Smooth muscle cell (in vitro differentiated cells): ENCODE measurements around the gene MTIF2. TPM values are rescaled to one million over a fixed set of nuclear protein-coding genes. Genes with fewer than 3 reads are reported as not detected.

Experiments used
- polyA plus RNA-seq: library from polyadenylated mRNA; unstranded; fragments of >200 nt; fragmentation: Nextera tagmentation; extraction: Ambion mirVana; gene quantifications from 2 replicates; pipeline ENCODE4 v1.2.1, GENCODE V29; 2016
- small RNA-seq: library from RNA; depleted of rRNA; stranded (forward); fragments of <200 nt; gene quantifications from one replicate; pipeline ENCODE3, GENCODE V24; 2014
- total RNA-seq: library from RNA; depleted of rRNA; stranded (reverse); fragments of >200 nt; gene quantifications from 2 replicates; pipeline ENCODE4 v1.2.3, GENCODE V29; 2014

MTIF2 gene
- total and polyA plus RNA-seq, 2 experiments from 2014 or later, result 11.6 to 22.7 TPM

Small RNA genes lying within 50 kb of the gene (small RNA-seq; reads per million reads assigned to genes)
- not detected for gene RF00019

Other genes starting within 250 kb of the MTIF2 start
- 246 and 295 TPM in 2 replicates for gene RTN4, start 218.8 kb downstream of the MTIF2 start, total RNA-seq
- gene RTN4, start 218.8 kb downstream of the MTIF2 start, polyA plus RNA-seq, result 335 and 371 TPM in 2 replicates
- 14.4 and 17.1 TPM in 2 replicates for gene CLHC1, start 36.9 kb downstream of the MTIF2 start, total RNA-seq
- gene CLHC1, start 36.9 kb downstream of the MTIF2 start, polyA plus RNA-seq, result 10.0 and 11.2 TPM in 2 replicates
- 2,119 and 2,208 TPM in 2 replicates for gene RPS27A, start 36.5 kb downstream of the MTIF2 start, total RNA-seq
- gene RPS27A, start 36.5 kb downstream of the MTIF2 start, polyA plus RNA-seq, result 733 and 774 TPM in 2 replicates
- gene CCDC88A, start 150.6 kb upstream of the MTIF2 start, total RNA-seq, result 71.1 and 85.6 TPM in 2 replicates
- 28.8 and 32.1 TPM in 2 replicates for gene CCDC88A, start 150.6 kb upstream of the MTIF2 start, polyA plus RNA-seq